Fibroblast of skin of right quadriceps (primary cell): ENCODE results near the gene DSCAM.
"Not testable (repeated sequence)": the region's sequence is repeated elsewhere in the genome, so short reads cannot be mapped to it uniquely, and the experiment has no call there.

ENCODE experiments used
- DNase-seq: peaks from one replicate; pipeline ENCODE4 v3.0.0-alpha.2; 2013

The DSCAM gene

DNA sequence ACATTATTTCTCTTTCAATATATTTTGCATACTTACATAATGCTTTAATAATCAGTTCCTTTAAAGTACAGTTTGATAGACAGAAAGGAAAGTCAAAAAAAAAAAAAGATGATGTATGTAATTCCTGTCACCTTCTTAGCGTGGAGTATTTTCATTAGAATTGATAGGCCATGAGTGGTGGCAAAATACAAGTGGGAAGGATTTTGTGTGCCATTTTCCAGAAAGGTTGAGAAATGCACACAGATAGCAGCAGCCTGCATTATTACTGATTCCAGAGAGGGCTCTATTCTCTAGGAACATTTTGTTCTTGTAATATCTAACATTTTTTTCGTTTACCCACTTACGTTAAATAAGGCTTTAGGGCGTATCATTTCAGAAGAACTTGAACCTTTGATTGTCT, 475.6 kb downstream of the DSCAM start:
- DNase-seq: no peak

DNA sequence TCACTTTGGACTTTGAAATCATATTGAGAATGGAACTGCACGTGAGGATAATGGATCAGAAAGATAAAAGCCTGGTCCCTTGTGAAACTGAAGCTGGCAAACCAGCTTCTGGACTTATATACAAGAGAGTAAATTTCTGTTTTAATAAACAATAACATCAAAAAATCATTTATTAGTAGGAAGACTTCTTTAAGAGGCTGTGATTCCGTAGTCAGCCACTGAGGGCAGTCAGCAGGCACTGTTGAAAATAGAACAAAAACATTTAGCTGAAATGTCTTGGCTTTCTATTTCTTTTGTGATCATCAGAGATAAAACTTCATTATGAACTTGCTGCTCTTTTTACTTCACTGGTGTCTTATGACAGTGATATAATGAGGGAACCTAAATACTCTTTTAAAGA, 490.3 kb downstream of the DSCAM start:
- DNase-seq: no peak

DNA sequence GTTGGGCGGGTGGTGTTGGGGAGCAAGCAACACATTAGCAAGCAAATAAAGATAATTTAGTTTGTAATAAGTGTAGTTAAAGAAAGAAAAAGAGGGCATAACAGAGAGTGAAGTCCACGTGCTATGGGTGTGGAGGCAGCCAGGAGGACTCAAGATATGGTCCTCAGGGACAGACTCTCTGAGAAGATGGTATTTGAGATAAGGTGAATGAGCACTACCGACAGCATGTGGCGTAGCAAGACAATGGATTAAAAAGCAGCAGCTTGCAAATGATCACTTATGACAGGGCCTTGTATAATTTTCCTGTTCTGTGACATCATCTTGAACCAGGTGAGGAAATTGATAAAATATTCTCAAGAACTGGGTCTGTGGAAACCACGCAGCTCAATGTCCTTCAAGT, 491.9 kb downstream of the DSCAM start:
- DNase-seq: no peak

DNA sequence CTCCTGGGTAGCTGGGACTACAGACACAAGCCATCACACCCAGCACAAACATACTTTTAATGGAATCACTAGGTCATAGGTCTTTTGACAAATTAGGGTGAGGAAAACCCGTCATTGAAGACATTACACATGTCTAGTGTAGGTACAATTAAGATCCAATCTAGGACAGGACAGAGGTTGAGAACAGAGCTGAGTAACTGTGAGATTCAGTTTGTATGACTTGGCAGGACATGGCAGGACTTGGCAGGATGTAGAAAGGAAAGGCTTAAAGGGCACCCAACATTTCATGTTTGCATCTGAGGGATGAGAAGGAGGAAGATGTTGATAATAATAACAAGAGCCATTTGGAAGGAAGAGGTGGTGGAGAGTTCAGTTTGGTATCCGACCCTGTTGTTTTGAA, 496.0 kb downstream of the DSCAM start:
- DNase-seq: no peak

DNA sequence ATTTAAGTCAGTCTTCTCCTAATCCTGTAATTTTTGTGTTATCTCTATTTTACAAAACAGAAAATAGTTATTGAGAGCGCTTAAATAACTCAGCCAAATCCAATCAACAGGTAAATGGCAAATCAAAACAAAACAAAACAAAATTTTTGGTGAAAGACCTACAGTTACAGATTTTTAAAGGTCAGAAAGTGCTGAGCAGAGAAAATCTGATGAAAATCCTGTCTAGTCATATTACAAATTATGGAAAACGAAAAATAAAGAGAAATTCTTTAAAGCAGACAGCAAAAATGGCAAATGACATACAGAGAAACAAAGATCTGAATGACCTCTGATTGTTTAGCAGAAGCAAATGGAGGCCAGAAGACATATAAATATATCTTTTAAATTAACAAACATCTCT, 497.4 kb downstream of the DSCAM start:
- no peak for DNase-seq

DNA sequence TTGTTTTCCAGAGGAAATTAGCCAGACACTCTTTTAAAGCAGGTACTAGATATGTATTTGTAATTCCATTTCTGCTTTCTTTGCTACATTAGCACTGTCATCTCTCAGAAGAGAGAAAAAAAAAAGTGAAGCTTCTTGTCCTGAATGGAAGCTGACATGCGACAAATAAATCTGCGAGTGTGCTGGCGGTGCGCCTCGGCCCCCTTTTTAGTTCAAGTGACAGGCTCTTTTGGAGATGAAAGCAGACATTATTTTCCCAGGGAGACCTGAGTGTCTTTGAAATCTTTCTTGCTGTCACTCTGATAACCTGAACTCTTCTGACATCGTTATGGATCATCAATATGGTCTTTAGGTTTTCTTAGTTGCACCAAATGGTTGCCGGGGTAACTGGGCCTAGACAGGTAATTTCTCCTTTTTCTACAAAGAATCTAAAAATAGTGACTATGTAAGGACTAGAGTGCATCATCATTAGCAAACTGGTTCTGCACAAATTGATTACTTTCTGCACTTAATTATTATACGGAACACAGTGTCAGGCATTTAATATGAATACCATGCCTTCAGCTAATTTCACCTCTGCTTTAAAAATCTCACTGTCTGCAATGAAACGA, 501.1 kb downstream of the DSCAM start:
- DNase-seq: no peak

DNA sequence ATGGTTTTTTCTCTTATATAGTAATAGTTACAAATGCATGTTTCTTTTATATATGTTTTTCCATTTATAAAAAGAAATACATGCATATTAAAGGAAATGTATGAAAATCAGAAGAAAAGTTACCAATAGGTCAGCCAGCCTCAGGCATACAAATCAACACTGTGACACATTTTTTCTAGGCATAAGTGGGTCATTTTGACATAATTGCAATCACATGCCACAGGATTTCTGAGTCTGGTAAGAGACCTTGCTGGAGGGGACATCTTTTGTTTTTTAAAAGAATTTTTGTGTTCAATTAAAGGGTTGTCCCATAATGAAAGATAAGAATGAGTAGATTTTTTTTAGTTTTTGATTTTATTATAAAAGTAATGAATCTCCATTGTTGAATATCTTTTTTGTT, 506.6 kb downstream of the DSCAM start:
- DNase-seq: no peak

DNA sequence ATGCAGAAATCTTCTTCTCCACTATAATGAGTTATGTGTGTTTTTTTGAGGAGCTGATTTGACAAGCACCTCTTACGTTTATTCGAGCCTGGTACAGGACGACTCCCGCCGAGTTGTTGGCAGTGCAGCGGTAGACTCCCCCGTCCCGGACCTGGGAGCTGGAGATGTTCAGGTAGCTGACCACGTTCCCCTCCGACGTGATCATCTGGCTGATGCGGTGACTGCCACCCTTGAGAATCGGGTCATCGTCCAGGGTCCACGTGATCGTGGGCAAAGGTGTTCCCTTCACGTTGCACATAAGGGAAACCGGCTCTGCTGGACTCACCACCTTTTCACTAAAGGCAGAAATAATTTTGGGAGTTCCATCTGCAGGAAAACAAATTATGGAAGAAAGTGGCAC, 507.9 kb downstream of the DSCAM start:
- no peak for DNase-seq

DNA sequence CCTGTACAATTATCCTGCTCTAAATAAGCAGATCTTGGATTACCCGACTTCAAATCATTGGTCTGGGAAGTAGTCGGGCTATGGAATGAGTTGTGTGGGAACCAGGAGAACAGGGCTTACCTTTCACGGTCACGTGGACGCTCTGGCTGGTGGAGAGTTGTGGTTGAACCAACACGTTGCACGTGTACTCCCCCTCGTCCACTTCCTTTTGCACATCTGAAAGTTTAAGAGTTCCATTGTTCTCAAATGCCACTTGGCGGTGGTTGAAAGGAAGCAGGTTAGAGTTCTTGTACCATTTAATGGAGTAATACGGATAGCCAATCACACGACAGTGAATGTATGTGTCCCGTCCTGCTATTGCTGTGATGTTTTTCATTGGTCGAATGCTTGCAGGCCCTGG, 509.0 kb downstream of the DSCAM start:
- DNase-seq: no peak

DNA sequence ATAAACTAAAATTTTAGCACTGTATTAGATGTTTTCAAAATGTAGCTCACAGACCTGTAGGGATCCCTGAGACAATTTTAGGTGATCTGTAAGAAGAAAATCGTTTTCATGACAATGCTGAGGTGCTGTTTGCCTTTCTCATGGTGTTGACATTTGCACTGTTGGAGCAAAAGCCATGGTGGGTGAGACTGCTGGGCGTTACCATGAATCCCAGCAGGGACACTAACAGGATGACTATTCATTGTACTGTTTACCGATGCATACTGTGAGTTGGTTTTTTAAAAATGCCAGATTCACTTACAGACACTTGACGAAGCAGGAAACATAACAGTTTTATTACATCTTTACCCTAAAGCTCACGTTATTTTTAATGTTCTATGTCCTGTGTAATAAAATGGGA, 511.3 kb downstream of the DSCAM start:
- no peak for DNase-seq

DNA sequence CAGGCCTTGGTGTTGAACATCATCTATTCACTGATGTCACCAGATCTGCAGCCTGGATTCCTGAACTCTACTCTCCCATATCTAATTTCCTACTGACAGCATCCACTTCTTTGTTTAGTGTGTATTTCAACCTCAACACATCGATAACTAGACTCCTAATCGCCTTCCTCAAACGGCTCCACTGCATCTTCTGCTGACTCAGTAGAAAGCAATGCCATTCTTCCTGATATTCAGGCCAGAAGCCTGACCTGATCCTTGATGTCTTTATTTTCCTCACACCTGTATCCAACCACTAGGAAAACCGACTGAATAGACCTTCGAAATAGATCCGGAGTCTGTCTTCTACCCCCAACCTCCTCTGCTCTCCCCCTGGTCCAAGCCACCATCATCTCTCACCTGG, 512.8 kb downstream of the DSCAM start:
- DNase-seq: no peak

DNA sequence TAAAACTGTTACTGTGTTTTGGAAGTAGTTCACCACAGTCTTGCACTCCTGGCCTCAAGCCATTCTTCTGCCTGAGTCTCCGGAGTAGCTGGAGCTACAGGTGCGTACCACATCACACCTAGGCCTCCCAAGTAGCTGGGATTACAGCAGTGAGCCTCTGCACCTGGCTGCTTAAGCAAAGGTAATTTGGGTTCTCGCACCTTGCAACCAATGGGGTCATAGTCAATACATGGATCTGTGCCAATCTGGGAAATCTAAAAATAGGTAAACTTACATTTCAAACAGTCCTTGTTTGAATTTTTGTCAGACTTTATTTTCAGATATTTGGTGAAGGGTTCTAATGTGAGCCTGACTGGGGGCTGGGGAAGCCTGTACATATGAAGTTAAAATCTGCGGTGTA, 513.2 kb downstream of the DSCAM start:
- no peak for DNase-seq

DNA sequence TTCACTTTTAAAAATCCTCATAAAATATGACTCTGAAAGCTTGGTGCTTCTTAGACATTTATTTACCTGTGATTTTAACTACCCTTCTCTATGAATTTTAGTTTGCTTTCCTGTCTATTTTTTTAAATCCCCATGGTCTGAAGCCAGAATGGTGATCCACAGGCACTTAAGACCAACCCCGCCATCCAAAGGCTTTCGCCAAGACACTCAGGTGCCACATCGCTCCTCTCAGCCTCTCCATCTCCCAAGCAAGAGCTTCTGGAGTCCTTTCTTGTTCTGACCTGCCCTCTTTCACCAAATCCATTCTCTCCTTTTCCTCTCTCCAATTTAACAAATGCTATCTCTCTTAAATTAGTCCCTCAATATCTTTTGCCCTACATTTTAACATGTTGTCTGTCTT, 515.2 kb downstream of the DSCAM start:
- no peak for DNase-seq

DNA sequence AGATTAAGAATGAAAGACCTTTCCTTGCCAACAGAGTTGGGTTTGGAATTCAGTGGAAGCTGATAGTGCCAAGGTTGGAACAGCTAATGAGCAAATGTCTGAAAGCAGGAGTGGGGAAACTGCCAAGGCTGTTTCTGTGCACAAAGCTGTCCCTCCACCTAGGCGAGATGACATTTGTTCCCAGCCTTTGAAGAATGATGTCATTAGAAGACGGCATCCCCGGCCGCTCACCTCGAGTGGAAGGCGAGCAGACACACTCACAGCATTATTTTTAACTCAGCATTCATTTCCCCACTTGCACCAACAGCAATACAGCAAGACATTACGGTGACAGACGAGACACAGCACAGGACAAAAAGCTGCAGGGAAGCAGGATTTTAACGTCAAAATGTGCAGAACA, 515.8 kb downstream of the DSCAM start:
- no peak for DNase-seq

DNA sequence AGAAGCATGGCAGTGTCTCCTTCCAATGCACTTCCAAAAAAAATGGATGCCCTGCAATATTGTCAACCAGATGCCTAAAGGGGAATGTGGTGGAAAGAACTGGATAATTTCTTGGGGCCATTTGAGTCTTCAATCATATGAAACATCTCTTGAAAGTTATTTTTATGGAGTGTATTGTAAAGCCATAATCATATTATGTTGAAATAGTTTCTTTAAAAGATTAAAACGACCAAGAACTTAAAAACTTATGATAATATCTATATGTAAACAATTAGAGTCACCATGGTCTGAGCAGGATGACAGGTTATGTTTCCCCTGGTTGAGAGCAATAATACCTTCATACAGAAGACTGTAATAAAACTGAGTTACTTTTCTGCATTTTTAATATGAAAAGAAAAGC, 522.6 kb downstream of the DSCAM start:
- no peak for DNase-seq

DNA sequence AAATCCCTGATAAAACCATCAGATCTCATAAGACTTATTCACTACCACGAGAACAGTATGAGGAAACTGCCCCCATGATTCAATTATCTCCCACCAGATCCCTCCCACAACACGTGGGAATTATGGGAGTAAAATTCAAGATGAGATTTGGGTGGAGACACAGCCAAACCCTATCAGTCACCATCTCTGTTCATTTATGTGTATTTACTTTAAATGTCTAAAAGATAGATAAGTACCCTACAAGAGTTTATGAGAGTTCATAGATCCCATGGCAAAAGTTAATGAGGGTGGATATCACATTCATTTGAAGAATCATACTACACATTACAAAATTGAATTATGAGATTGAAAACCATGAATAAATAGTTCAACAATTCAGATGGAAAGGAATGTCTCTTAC, 526.2 kb downstream of the DSCAM start:
- DNase-seq: not testable (repeated sequence)

DNA sequence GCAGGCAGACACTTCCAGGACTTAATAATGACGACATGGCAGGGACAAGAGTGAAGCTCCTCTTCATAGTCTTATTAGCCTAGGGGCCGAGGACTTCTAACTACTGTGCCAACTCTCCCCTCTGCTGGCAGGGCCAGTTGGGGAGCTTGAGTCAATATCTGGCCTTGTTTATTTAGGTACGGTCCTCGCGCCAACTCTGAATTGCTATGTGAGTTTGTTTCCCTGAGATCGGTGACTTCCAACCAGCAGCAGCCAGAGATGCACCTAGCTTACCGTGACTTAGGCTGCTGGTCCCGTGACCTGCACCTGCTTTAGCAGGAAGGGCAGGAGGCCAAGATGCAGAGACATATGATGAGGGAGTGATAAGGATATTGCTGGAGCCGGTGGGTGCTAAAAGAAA, 528.6 kb downstream of the DSCAM start:
- DNase-seq: no peak

DNA sequence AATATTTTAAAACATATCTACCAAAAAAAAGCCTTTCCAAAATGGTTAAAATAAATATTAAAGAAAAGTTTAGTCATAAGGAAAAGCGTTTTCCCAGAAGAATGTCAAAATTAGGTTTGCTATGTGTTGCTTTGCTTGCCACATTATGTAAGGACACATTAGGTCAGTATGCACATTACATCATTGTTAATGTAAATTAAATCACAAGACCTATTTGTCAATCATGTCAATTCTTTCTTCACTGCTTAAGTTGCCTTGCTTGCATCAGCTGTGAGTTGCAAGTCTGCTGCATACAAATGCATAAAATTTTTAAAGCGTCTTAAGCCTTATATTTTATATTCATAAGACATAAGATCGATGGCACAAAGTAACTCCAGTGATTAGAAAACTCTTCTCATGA, 530.9 kb downstream of the DSCAM start:
- DNase-seq: no peak

DNA sequence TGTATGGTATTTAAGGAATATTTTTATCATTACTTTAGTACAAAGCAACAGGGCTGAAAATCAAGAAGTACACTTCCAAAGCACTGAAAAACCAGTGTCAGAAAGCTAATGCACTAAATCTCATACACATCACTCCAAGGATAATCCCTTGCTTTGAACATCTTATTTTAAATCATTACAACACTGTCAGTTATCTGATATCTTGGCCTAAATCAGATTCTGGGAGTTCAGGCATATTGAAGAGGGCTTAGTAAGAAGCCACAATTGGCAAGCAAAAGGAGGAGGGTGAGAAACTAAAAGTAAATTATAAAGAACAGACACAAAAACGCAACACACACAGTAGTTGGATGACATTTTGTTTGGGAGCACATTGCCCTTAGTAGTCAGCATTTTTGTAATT, 531.3 kb downstream of the DSCAM start:
- DNase-seq: no peak

DNA sequence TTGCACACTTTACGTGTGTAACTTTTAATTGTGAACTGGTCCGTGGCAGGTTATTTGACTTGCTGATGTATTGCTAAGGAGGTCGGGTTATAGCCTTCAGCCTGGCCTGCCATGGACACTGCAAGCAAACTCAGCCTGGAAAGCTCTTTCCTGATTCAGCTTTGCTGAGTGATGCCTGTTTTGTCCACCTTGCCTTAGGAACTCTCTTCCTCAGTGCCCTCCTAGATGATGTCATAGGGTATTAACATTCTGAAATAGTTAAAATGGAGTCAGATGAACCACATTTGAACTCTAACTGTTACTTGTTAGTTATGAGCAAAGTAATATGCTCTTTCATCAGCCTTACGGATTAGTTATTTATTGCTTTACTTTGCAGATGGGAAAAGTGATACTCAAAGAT, 533.7 kb downstream of the DSCAM start:
- no peak for DNase-seq

DNA sequence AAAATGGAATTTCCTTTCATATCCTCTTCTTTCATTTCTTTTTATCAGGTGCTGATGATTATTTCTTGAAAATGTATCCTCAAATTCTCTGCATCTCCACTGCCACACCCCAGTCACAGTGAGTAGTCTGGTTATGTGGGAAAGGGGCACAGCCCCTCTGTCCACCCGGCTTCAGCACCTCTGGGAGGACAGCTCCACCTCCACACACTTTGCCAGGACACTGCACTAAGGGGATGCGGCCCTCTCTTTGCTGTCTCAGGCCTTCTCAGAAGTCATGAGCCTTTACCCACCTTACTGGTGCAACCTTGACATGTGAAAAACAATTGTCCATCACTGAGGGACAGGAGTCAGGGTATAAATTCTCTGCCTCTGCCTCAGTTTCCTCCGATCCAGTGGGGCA, 546.7 kb downstream of the DSCAM start:
- no peak for DNase-seq

DNA sequence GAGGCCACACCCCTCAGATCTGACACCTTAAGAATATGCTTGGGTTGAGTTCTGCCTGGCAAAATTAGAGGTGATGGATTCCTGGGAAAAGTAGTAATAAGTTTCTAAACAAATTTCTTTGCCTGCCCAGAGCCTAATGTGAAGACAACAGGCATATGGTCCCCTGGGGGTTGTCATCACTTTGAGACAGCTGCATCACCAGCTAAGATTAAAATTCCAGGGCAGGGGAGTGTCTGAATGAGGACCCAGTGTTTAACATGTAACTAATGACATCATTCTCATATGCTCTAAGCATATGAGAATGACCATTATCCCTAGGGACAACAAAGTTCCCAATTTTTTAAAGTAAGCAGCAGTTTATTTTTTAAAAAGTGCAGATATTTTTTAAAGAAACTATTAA, 547.5 kb downstream of the DSCAM start:
- no peak for DNase-seq

DNA sequence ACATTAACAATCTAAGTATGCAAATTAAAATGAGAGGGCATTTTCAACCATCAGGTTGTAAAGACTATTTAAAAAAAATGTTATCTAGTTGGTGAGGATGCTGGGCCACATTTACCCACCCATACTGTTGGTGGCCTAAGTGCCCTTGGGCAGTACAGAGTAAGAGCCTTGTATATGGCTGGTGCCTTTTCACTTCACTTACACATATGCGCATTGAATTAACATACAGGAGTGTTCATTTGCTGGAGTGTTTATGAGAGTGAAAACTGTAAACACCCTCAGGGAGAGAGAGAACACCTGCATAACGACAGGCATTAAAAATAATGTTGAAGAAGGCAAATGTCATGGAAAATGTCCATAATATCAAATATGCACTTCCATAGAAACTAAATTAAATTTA, 552.6 kb downstream of the DSCAM start:
- DNase-seq: no peak

DNA sequence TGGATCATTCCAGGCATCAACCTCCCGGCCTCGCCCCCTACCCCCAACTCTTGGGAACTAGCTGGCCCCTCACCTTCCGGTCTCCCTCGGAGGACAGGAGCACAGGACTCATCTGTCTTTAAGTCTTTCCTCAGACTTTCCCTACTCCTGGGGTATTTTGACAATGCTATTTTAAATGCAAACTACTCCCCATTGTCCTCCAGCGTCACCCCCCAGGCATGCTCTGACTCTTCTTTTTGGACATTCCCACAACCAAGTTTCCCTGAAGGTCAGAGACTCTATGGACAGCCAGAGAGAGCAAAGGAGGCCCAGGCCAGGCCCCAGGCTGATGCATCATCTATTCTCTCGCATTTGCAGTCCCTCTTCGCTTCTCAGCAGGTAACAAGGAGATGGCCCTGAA, 555.4 kb downstream of the DSCAM start:
- no peak for DNase-seq

DNA sequence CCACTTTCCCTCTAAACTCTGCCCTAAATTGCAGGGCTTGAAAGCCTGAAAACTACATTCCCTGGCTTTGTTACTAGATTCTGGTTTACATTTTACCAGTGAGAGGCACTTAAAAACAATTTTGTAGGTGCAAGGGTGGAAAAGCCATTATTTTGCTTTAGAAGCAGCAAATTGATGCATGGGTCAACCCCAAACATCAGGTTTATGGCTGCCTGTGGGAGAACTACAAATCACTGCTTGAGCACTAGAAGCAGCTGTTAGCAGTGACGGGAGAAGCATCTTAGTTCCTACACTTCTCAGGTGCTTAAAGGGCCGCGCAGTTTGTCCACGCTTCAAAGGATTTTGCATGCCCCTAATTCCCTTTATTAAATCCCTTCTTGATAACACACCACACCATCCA, 562.5 kb downstream of the DSCAM start:
- no peak for DNase-seq
